Adipocyte (in vitro differentiated cells): ENCODE results near the gene CMTM3.
A peak's percentile ranks its signal among the peaks of the same experiment; 100 is the strongest.

ENCODE experiments used
- DNase-seq: peaks from one replicate; pipeline ENCODE4 v3.0.0-alpha.2; 2015; ENCODE audit warnings: low read depth
- H3K27me3 ChIP-seq: replicated peaks from 2 replicates; pipeline ENCODE4 v1.7.0; 2013; ENCODE audit warnings: mild to moderate bottlenecking, low read length, moderate library complexity; ENCODE audit not compliant: control insufficient read depth, insufficient read depth
- H3K36me3 ChIP-seq: 2 replicates; pipeline ENCODE4 v1.7.0; 2013; ENCODE audit warnings: low read length, mild to moderate bottlenecking, moderate library complexity; ENCODE audit not compliant: control insufficient read depth, insufficient read depth, severe bottlenecking
- H3K4me1 ChIP-seq: 2 replicates; pipeline ENCODE4 v1.7.0; 2013; ENCODE audit warnings: mild to moderate bottlenecking, low read length, moderate library complexity; ENCODE audit not compliant: control insufficient read depth, insufficient read depth
- H3K4me3 ChIP-seq: 2 replicates; pipeline ENCODE4 v1.7.0; 2013; ENCODE audit warnings: mild to moderate bottlenecking, low read length, moderate library complexity
- H3K9ac ChIP-seq: 2 replicates; pipeline ENCODE4 v1.7.0; 2013; ENCODE audit warnings: mild to moderate bottlenecking, low read length, moderate library complexity
- H3K9me3 ChIP-seq: 2 replicates; pipeline ENCODE4 v1.7.0; 2013; ENCODE audit warnings: mild to moderate bottlenecking, low read length, moderate library complexity; ENCODE audit not compliant: control insufficient read depth

The CMTM3 gene

GRCh38 chr16:66569827-66570405 lies 34.6 kb upstream of the CMTM3 start:
- Histone ChIP-seq H3K4me3 (peak overlapping the region; percentile 47), H3K9me3 (no peaks in the 10 kb centered on the region), H3K36me3 (peaks cover 14% of the 10 kb centered on the region), H3K27me3 (no peaks in the 10 kb centered on the region), H3K9ac (peak overlapping the region; percentile 49), H3K4me1 (peaks cover 29% of the 10 kb centered on the region)
- DNase-seq, result peak; percentile 80

GRCh38 chr16:66572356-66572755 lies 32.1 kb upstream of the CMTM3 start:
- peaks cover 32% of the 10 kb centered on the region for H3K4me1 ChIP-seq
- DNase-seq, result no peak
- H3K9ac ChIP-seq, result no peak overlapping the region
- H3K4me3 ChIP-seq, result no peak overlapping the region
- no peaks in the 10 kb centered on the region for H3K9me3 ChIP-seq
- H3K36me3 ChIP-seq, result no peaks in the 10 kb centered on the region
- peaks cover under 1% of the 10 kb centered on the region for H3K27me3 ChIP-seq

GRCh38 chr16:66574081-66574480 lies 30.4 kb upstream of the CMTM3 start:
- peaks cover 9% of the 10 kb centered on the region for H3K27me3 ChIP-seq
- H3K4me3 ChIP-seq, result no peak overlapping the region
- no peaks in the 10 kb centered on the region for H3K9me3 ChIP-seq
- peaks cover 31% of the 10 kb centered on the region for H3K4me1 ChIP-seq
- H3K36me3 ChIP-seq, result no peaks in the 10 kb centered on the region
- no peak overlapping the region for H3K9ac ChIP-seq
- no peak for DNase-seq

GRCh38 chr16:66574531-66574930 lies 30.0 kb upstream of the CMTM3 start:
- no peak for DNase-seq
- Histone ChIP-seq H3K27me3 (peaks cover 9% of the 10 kb centered on the region), H3K36me3 (no peaks in the 10 kb centered on the region), H3K9me3 (no peaks in the 10 kb centered on the region), H3K4me3 (no peak overlapping the region), H3K9ac (no peak overlapping the region), H3K4me1 (peaks cover 26% of the 10 kb centered on the region)

- H3K9me3 ChIP-seq, result no peaks in the 10 kb centered on the region
- no peak overlapping the region for H3K4me3 ChIP-seq
- DNase-seq, result no peak
- H3K4me1 ChIP-seq, result peaks cover 23% of the 10 kb centered on the region
- H3K9ac ChIP-seq, result no peak overlapping the region
- H3K36me3 ChIP-seq, result no peaks in the 10 kb centered on the region
- H3K27me3 ChIP-seq, result peaks cover 9% of the 10 kb centered on the region
These were observed 29.4 kb upstream of the CMTM3 start for GRCh38 chr16:66575060-66575459.

GRCh38 chr16:66576296-66576695 lies 28.2 kb upstream of the CMTM3 start:
- no peaks in the 10 kb centered on the region for H3K9me3 ChIP-seq
- H3K9ac ChIP-seq, result no peak overlapping the region
- peaks cover 9% of the 10 kb centered on the region for H3K27me3 ChIP-seq
- H3K36me3 ChIP-seq, result no peaks in the 10 kb centered on the region
- no peak for DNase-seq
- peaks cover 30% of the 10 kb centered on the region for H3K4me1 ChIP-seq
- H3K4me3 ChIP-seq, result no peak overlapping the region

- peak within 1 kb of the TSS; percentile 25 for H3K9ac ChIP-seq
- H3K36me3 ChIP-seq, result no peaks in the 10 kb centered on the region
- peaks cover 41% of the 10 kb centered on the region for H3K4me1 ChIP-seq
- H3K27me3 ChIP-seq, result peaks cover 9% of the 10 kb centered on the region
- H3K4me3 ChIP-seq, result no peak within 1 kb of the TSS
- no peaks in the 10 kb centered on the region for H3K9me3 ChIP-seq
- DNase-seq, result no peak
These were observed 25.6 kb upstream of the CMTM3 start, which contains the start of gene CMTM2 for GRCh38 chr16:66578651-66579531. CMTM2 (plus strand) TSS chr16:66579463; CDS start chr16:66579608, 145 bp downstream.

GRCh38 chr16:66580605-66581209 lies 23.8 kb upstream of the CMTM3 start:
- H3K4me3 ChIP-seq, result peak overlapping the region; percentile 59
- H3K36me3 ChIP-seq, result no peaks in the 10 kb centered on the region
- no peaks in the 10 kb centered on the region for H3K9me3 ChIP-seq
- peak; percentile 93 for DNase-seq
- peaks cover 41% of the 10 kb centered on the region for H3K4me1 ChIP-seq
- H3K9ac ChIP-seq, result peak overlapping the region; percentile 60
- peaks cover 9% of the 10 kb centered on the region for H3K27me3 ChIP-seq

GRCh38 chr16:66581246-66581952 lies 23.1 kb upstream of the CMTM3 start:
- peak; percentile 46 for DNase-seq
- peak overlapping the region; percentile 59 for H3K4me3 ChIP-seq
- H3K27me3 ChIP-seq, result peaks cover 9% of the 10 kb centered on the region
- H3K9ac ChIP-seq, result peak overlapping the region; percentile 60
- no peaks in the 10 kb centered on the region for H3K36me3 ChIP-seq
- H3K4me1 ChIP-seq, result peaks cover 41% of the 10 kb centered on the region
- no peaks in the 10 kb centered on the region for H3K9me3 ChIP-seq

- Histone ChIP-seq H3K27me3 (no peaks in the 10 kb centered on the region), H3K9me3 (no peaks in the 10 kb centered on the region), H3K4me3 (no peak overlapping the region), H3K9ac (no peak overlapping the region), H3K4me1 (peaks cover 17% of the 10 kb centered on the region), H3K36me3 (no peaks in the 10 kb centered on the region)
- DNase-seq, result no peak
These were observed 18.8 kb upstream of the CMTM3 start for GRCh38 chr16:66585481-66586239.
